ENCODE data around the gene FHIT. TPM values are rescaled to one million over a fixed set of nuclear protein-coding genes. Genes with fewer than 3 reads are reported as not detected.

The FHIT gene
- total RNA-seq, 4 donors from 2014 or later: 0.72 to 5.2 (median 2.1) TPM

- no peaks in the 10 kb centered on the region for H3K27me3 ChIP-seq
- TF ChIP-seq CTCF (IDR thresholded peaks at IDR 0.05 in 4 of 5, conservative IDR thresholded peaks at IDR 0.05 in 1 of 5) (no peak), POLR2A (IDR thresholded peaks at IDR 0.05) (no peak)
- in situ Hi-C loops (cut with MboI; ENCODE audit: low sequenced_read_pairs in 4 of 4) (no loop called here), intact Hi-C loops (cut with DNase I; ENCODE audit: low total_unique reads) (no loop called here)
- H3K36me3 ChIP-seq: no peaks in the 10 kb centered on the region
- ATAC-seq (no peak), DNase-seq (no peak)
- no peak overlapping the region for H3K4me3 ChIP-seq
- no peaks in the 10 kb centered on the region for H3K4me1 ChIP-seq
- H3K27ac ChIP-seq: no peak overlapping the region
- no peaks in the 10 kb centered on the region for H3K9me3 ChIP-seq
Measured at GRCh38 chr3:61040618-61041017, 210.6 kb downstream of the FHIT start.

GRCh38 chr3:61035573-61035972, 215.7 kb downstream of the FHIT start:
- no peaks in the 10 kb centered on the region for H3K27me3 ChIP-seq
- intact Hi-C loops (cut with DNase I; ENCODE audit: low total_unique reads): no loop called here

GRCh38 chr3:61032991-61033390, 218.3 kb downstream of the FHIT start:
- no peak for DNase-seq
- Histone ChIP-seq H3K4me3 (no peak overlapping the region), H3K36me3 (no peaks in the 10 kb centered on the region), H3K9me3 (no peaks in the 10 kb centered on the region), H3K27ac (no peak overlapping the region), H3K4me1 (no peaks in the 10 kb centered on the region), H3K27me3 (no peaks in the 10 kb centered on the region)
- TF ChIP-seq CTCF (IDR thresholded peaks at IDR 0.05 in 4 of 5, conservative IDR thresholded peaks at IDR 0.05 in 1 of 5) (no peak), POLR2A (IDR thresholded peaks at IDR 0.05) (no peak)
- intact Hi-C loops (cut with DNase I; ENCODE audit: low total_unique reads): no loop called here
- in situ Hi-C loops (cut with MboI; ENCODE audit: low sequenced_read_pairs in 4 of 4): no loop called here
- no peak for ATAC-seq

More at GRCh38 chr3:61035573-61035972, 215.7 kb downstream of the FHIT start:
- no peaks in the 10 kb centered on the region for H3K36me3 ChIP-seq
- ATAC-seq (no peak), DNase-seq (no peak)
- in situ Hi-C loops (cut with MboI; ENCODE audit: low sequenced_read_pairs in 4 of 4): no loop called here
- no peaks in the 10 kb centered on the region for H3K9me3 ChIP-seq
- TF ChIP-seq POLR2A (IDR thresholded peaks at IDR 0.05) (no peak), CTCF (IDR thresholded peaks at IDR 0.05 in 4 of 5, conservative IDR thresholded peaks at IDR 0.05 in 1 of 5) (no peak)
- H3K4me1 ChIP-seq: no peaks in the 10 kb centered on the region
- no peak overlapping the region for H3K27ac ChIP-seq
- H3K4me3 ChIP-seq: no peak overlapping the region

GRCh38 chr3:61031503-61031902, 219.7 kb downstream of the FHIT start:
- no peaks in the 10 kb centered on the region for H3K9me3 ChIP-seq
- in situ Hi-C loops (cut with MboI; ENCODE audit: low sequenced_read_pairs in 4 of 4): no loop called here

More at GRCh38 chr3:61031503-61031902, 219.7 kb downstream of the FHIT start:
- Histone ChIP-seq H3K27me3 (no peaks in the 10 kb centered on the region), H3K4me1 (no peaks in the 10 kb centered on the region), H3K27ac (no peak overlapping the region), H3K36me3 (no peaks in the 10 kb centered on the region), H3K4me3 (no peak overlapping the region)
- no peak for TF ChIP-seq POLR2A (IDR thresholded peaks at IDR 0.05)
- TF ChIP-seq CTCF (IDR thresholded peaks at IDR 0.05 in 4 of 5, conservative IDR thresholded peaks at IDR 0.05 in 1 of 5): no peak
- ATAC-seq: no peak
- DNase-seq: no peak
- intact Hi-C loops (cut with DNase I; ENCODE audit: low total_unique reads): no loop called here
